Fibroblast of skin of left biceps (primary cell): ENCODE data around the gene S1PR1.
A peak's percentile ranks its signal among the peaks of the same experiment; 100 is the strongest.
"Not testable (repeated sequence)": the region's sequence is repeated elsewhere in the genome, so short reads cannot be mapped to it uniquely, and the experiment has no call there.

Experiments
- DNase-seq, 2 experiments: peaks; one replicate each; pipeline ENCODE4 v3.0.0-alpha.2; 2013; ENCODE audit warnings: low read depth in 2 of 2

Gene S1PR1

DNA sequence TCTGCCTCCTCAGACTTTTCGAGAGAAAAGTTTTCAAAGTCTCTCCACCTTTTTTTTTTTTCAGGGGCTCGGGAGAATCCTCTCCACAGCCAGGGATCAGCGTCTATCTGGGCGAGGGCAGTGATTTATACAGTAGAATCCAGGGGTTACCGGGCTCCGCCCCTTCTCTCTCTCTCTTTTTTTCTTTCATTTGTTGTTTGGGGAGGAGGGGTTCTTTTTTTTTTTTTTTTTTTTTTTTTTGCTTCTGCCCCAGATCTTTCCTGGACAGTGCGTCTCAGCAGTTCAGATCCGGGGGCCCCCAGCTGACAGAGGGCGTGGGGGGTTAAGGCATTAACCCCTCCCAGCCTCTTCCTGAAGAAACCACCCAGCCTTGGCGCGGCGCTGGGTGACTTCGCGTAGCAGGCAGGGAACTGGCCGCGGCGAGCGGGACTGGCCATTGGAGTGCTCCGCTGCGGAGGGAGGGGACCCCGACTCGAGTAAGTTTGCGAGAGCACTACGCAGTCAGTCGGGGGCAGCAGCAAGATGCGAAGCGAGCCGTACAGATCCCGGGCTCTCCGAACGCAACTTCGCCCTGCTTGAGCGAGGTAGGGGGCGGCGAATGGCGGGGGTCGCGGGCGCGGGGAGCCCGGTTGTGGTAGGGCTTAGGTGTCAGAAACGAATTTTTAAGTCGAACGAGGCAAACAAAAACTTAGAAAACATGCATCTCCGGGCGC, at the start of gene S1PR1:
Gene S1PR1 (plus strand): TSS at position 504 of the 713 bp plus-strand sequence. CDS start 1,966 bp downstream, outside the sequence.
- DNase-seq, result no peak

DNA sequence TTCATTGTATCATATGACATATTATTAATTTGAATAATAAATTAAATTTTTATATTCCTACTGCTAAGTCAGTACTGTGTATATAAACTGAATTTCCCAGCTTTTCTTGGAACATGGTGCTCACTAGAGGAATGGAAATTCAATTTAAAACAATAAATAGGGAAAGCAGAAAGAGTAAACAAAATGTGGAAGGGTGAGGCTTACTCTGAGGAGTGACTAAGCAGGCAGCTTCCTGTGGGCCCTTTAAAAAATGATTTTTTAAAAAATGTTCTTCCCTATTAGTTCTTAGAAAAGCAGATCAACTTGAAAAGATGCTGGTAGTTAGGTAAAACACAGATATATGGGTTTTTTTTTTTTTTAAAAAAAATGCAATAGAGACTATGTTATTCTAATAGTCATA, 49.5 kb upstream of the S1PR1 start:
- DNase-seq, result no peak

DNA sequence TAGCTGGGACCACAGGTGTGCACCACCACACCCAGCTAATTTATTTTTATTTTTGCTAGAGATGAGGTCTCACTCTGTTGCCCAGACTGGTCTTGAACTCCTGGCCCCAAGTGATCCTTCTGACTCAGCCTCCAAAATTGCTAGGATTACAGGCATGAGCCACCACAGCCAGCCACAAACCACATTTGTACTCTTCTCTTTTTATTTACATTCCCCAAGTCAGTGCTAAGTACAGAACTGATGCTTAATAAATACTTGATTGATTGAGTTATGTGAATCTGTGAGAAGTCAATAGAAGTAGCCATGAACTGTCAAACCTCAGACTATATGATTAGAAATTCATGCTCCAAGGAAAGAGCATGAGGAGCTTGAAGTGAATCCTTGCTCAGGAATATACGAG, 48.5 kb upstream of the S1PR1 start:
- peak in 1 of 2 experiments; percentile 40 for DNase-seq

DNA sequence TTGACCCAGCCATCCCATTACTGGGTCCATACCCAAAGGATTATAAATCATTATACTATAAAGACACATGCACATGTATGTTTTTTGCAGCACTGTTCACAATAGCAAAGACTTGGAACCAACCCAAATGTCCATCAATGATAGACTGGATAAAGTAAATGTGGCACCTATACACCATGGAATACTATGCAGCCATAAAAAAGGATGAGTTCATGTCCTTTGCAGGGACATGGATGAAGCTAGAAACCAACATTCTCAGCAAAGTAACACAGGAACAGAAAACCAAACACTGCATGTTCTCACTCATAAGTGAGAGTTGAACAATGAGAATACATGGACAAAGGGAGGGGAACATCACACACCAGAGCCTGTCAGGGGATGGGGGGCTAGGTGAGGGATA, 47.9 kb upstream of the S1PR1 start:
- DNase-seq, result not testable (repeated sequence)

DNA sequence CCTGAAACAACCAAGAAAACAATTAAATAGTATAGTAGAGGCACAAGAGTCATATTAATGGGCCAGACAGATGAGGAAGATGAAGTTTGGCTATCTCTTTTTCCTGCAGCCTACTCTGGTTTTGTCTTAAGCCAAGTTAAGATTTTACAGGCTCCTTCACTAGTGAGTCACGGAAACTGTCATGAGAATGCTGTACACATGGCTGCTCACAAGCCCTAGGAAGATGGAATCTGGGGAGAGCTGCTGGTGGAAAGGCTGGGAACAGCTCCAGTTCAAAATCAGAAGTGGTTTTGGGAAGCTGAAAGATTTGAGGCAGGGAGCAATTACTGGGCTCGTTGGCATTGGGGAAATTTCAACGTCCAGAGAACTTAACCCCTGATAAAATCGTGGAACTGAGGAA, 46.4 kb upstream of the S1PR1 start:
- DNase-seq, result peak in 1 of 2 experiments; percentile 24

DNA sequence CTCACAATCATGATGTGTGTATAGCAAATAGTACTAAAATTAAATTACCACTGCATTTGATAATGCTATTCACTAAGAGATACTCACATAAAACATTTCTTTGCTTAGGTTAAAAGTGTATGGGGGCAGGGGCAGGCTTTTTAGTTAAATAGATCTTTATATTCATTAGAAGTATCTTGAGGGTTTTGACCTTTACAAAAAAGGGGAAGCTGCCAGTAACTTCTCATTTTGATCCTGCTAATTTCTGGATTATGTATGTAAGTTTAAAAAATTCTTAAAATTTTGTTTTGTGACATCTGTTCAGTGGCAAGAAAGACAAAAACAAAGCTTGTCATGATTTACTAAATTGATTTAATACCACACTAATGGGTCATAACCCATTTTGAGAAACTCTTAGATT, 45.8 kb upstream of the S1PR1 start:
- no peak for DNase-seq

DNA sequence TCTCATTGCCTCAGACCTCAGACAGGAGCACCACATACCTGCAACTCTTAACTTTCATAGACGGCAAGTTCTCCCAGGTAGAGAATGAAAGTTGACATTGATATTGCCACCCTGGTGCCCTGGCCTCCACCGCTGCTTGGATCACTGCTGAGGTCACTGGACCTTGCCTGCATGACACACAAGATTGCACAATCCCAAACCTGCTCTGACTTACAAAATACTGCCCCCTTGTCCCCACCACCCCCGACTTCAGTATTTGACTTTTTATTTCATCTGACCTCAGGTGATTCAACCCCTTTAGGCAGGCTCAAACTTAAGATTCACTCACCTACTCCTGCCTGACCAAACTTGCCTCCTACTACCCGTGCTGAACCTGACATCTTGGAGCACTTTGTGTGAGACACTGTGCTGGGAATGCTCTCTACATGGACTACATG, 43.1 kb upstream of the S1PR1 start:
- no peak for DNase-seq

DNA sequence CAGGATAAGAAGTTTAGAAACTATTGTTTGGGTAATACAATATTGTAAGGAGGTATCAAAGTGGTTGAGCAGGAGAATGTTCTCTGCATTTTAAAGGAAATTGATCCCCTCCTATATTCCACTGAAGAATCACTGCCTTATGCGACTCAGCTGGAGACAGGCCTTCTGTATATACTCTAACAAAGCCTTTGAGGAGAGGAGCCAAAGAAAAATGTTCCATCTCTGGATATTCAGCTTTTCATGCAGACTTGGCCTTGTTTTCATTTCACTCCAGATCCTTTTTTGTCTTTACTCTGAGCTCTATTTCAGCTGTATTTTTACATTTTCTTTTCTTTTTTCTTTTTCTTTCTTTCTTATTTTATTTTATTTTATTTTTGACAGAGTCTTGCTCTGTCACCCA, 42.1 kb upstream of the S1PR1 start:
- DNase-seq, result no peak

DNA sequence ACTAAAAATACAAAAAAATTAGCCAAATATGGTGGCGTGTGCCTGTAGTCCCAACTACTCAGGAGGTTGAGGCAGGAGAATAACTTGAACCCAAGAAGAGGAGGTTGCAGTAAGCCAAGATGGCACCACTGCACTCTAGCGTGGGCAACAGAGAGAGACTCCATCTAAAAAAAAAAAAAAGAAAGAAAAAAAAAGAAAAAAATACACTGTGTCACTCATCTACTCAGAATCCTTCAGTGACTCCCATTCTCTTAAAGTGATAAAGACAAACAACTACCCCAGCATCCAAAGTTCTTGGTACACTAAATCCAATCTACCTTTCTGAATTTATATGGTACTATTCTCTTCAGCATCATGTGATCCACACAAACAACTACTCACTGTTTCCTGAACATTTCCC, 40.2 kb upstream of the S1PR1 start:
- no peak for DNase-seq

DNA sequence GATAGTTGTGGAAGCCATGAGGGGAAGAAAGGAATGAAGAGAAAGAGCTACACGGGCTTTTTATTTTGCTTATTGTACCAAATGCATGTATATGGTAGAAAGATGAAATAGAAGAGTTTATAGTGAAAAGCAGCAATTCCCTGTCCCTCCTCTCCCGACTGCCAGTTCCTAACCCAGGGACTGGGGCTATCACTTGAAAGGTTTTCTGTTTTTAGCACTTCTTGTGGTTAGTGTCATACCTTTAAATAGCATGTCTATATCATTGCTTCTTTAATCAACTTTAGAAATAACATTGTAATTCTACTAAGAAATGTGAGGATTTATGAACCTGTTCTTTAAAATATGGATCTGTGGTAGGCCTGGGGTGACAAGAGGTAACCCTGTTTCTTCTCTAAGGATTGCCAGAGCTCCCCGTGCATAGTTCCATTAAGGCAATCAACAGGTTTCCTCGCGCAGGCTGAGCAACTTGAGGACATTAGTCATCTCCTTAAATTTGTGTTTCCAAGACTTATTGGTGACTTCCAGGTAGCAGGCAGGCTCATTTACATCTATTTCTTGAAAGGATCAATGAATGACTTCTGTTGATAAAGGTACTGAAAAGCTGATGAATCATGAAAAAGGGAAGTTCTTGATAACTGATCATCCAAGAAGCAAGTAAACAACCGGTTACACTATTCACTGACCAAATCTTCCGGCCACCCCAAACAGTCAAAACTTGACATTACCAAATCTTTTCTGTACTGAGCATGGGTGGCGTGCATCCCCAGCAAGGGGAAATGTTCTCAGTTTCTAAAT, 37.8 kb upstream of the S1PR1 start:
- DNase-seq, result no peak

DNA sequence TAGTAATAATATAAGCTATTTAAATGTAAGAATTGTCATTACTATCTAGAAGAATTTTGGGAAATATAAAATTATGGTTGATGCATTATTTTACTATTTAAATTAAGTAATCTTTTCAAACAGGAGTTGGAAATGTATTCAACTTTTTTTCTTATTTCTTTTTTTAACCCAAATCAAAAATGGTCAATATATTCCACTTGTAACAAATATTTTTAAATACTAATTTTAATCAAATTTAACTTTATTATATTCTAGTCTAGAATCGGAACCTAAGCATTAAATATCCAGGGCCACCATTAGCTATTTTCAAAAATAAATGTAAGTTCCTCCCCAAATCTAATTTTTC, 37.2 kb upstream of the S1PR1 start:
- DNase-seq, result no peak

DNA sequence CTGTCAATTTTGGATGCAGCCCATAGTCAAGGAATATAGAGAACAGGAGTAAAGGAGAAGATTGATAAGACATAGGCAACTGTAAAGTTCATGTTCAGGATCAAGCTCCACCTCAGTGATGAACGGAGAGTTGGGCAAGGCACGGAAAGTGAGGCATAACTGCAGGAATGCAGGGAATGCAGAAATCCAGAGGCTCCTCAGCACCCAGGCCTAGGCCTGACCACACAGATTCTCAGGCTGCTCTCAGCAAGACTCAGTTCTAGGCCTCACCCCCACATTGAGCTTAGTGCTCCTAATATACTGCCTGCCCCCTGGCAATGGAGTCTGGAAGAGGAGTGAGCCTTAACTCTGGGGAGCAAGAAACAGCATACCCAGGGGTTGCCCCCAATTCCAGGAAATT, 36.3 kb upstream of the S1PR1 start:
- DNase-seq, result peak; percentile 81 to 82

DNA sequence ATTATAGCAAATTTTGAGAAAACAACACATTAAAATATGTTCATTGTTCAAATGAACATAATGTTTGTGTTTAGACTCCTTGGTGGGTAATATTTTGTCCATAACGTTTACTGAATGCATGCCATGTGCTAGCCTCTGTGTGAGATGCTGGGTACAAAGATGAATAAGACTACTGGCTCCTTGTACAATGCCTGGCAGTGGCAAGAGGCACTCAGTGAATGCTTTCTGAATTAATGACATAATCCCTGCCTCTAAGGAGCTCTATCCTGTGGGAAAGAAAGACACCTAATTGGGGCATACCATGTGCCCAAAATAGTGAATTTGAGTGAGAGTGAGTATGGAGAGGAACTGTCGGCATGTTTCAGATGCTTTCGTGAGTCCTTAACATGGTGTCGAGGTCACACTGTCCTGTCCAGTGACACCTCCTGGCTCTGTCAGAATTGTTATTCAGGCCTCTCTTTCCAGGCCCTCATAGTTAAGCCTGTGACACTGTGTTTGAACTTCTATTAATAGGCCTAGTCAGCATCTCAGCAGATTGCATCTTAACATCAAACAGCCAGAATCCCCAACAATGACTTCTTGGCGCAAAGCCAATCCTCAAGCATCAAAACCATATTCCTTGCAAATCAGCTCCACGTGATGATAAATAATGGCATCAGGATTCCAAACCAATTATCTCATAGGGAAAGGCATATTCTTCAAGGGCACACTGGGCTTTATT, 32.8 kb upstream of the S1PR1 start:
- peak; percentile 48 to 62 for DNase-seq

DNA sequence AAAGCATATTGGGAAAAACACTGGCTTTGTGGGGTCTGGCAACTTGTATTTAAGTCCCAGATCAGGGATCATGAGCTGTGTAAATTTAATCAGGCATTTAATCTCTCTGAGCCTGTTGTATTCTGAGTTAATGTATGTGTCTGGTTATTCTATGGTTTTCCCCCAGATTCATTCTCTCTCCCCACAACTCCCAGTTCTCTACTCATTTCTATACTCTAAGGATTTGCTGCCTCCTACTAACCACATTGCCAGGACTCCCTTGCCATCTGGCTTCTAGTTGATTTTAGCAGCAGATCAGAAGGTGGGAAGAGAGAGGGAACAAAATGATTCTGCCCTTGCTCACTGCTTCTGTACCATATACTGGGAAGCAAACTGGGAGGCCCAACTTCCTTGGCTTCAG, 31.4 kb upstream of the S1PR1 start:
- no peak for DNase-seq

DNA sequence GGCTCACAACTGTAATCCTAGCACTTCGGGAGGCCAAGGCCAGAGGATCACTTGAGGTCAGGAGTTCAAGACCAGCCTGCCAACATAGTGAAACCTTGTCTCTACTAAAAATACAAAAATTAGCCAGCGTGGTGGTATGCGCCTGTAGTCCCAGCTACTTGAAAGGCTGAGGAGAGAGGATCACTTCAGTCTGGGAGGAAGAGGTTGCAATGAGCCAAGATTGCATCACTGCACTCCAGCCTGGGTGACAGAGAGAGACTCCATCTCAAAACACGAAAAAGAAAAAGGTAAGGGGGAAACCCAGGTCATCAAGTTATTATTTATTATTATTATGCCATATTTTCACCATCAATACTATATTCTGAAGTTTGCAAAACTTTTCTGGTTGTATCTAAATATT, 30.7 kb upstream of the S1PR1 start:
- DNase-seq, result not testable (repeated sequence)

DNA sequence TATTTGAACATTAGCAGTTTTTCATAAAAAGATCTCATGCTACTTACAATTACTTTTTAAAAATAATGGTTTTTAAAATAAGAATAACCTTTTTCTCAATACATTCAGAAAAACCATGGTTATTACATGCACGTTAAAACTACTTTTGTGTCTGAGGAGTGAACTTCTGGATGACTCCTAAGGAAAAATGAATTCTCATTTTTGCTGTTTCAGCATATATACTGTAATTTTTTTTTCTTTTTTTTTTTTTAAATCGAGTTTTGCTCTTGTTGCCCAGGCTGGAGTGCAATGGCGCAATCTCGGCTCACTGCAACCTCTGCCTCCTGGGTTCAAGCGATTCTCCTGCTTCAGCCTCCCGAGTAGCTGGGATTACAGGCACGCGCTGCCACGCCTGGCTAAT, 29.5 kb upstream of the S1PR1 start:
- DNase-seq, result not testable (repeated sequence)

DNA sequence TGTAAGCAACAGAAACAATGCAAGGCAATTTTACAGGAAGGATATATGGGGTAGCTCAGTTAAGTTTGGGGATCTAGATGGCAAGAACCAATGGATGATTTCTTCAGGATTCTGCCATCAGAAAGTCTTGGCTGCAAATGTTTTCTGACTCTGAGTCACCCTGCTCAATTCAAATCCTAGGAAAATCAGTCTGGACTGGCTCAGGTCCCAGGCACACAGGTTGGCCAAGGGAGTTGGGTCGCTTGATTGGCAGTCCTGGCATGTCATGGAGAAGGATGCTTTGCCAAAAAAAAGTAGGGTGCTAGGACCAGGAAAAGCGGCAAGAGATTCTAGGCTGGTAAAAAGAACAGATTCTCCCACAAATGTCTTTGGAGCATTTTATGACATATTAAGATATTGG, 28.9 kb upstream of the S1PR1 start:
- DNase-seq, result no peak

DNA sequence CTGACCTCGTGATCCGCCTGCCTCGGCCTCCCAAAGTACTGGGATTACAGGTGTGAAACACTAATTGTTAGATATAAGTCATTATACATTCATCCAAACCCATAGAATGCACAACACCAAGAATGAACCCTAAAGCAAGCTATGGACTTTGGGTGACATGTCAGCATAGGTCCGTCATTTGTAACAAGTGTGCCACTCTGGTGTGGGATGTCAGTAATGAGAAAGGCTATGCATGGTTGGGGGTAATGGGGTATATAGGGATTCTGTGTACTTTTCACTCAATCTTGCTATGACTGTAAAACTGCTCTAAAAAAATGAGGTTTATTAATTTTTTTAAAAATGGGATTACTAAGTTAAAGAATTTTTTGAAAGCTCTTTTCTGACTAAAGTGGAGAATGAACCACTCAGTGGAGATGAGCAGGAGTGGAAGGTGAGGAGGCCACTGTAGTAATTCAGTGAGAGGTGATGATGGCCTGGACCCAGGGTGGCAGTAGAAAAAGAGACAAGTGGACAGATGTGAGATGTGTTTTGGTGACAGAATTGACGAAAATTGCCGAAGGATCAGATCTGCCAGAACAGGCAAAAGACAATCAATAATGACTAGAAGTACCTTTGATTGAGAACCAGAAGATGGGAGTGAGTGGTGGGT, 21.3 kb upstream of the S1PR1 start:
- no peak for DNase-seq

DNA sequence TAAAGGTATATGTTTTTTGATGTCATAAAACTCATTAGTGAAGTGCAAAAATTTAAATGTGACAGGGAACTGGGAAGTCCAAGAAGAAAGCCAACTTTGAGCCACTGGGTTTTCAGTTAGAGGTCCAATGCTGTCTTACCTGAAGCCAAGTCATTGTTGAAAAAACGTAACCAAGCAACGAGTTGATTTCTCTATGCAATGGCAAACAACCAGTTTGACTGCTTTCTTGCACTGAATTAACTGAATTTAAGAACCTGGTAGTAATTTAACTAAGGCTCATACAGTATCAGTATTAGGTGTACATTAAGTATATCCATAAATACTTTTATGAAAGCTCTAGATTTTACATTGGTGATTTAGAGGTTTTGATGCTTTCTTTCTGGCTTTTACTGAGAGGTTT, 20.2 kb upstream of the S1PR1 start:
- DNase-seq, result no peak

DNA sequence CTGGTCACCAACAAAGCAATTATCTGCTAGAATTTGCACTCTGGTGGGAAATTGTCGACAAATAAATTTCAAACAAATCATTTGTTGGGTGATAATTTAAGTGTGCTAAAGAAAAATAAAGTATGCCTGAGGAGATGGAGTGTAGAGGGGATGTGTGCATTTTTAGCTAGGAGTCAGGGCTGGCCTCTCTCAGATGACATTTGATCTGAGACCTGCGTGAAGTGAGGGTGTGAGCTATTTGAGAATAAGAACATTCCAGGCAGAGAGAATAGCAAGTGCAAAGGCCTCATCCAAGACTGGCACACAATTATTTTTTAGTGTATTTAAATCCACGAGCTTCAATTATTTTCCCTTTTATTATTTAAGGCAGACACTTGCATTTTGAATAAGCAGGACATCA, 19.7 kb upstream of the S1PR1 start:
- no peak for DNase-seq

DNA sequence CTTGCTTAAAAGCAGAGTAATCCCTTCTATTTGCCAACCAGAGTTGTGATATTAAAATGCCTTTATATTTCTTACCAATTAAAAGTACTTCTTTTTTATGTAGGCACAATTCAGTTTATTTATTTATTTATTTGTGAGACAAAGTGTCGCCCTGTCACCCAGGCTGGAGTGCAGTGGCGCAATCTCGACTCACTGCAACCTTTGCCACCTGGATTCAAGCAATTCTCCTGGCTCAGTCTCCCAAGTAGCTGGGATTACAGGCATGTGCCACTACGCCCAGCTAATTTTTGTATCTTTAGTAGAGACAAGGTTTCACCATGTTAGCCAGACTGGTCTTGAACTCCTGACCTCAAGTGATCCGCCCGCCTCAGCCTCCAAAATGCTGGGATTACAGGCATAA, 17.9 kb upstream of the S1PR1 start:
- not testable (repeated sequence) for DNase-seq
